ENCODE measurements around the gene BCL2A1. TPM values are rescaled to one million over a fixed set of nuclear protein-coding genes. Genes with fewer than 3 reads are reported as not detected.

The BCL2A1 gene
- total RNA-seq, 1 donor from 2014 or later, result not detected

- H3K4me3 Mint-ChIP-seq (ENCODE audit: unreplicated experiment), result no peak overlapping the region
- TF ChIP-seq CTCF (IDR thresholded peaks at IDR 0.05; ENCODE audit: partially characterized antibody, unreplicated experiment), result no peak
- H3K4me1 Mint-ChIP-seq (ENCODE audit: low read depth, unreplicated experiment), result no peaks in the 10 kb centered on the region
- H3K9me3 Mint-ChIP-seq (ENCODE audit: unreplicated experiment), result peaks cover 3% of the 10 kb centered on the region
- H3K27me3 Mint-ChIP-seq (ENCODE audit: unreplicated experiment), result peaks cover 2% of the 10 kb centered on the region
- DNase-seq, result no peak
- no peaks in the 10 kb centered on the region for H3K36me3 Mint-ChIP-seq (ENCODE audit: unreplicated experiment)
- no peak overlapping the region for H3K27ac Mint-ChIP-seq (ENCODE audit: unreplicated experiment)
Measured at GRCh38 chr15:79994615-79995014, 23.6 kb upstream of the BCL2A1 start.

DNA sequence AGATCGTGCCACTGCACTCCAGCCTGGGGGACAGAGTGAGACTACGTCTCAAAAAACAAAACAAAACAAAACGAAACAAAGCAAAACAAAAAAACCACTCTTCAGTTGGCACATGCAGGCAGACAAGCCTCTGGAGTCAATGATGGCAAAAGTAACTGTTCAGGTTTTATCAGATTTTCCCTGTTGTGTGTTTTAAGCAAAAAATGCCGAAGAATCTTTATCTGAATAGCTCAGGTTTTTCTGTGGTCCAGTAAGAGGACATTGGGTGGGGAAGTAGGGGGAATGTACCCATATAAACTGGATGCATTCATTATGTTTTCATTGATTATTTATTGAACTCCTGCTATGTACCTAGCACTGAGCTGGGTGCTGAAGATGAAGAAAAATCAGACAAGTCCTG lies 20.8 kb upstream of the BCL2A1 start:
- no peak overlapping the region for H3K27ac Mint-ChIP-seq (ENCODE audit: unreplicated experiment)
- H3K4me1 Mint-ChIP-seq (ENCODE audit: low read depth, unreplicated experiment), result no peaks in the 10 kb centered on the region
- H3K27me3 Mint-ChIP-seq (ENCODE audit: unreplicated experiment), result peaks cover 2% of the 10 kb centered on the region
- peaks cover 3% of the 10 kb centered on the region for H3K9me3 Mint-ChIP-seq (ENCODE audit: unreplicated experiment)
- DNase-seq, result no peak
- no peaks in the 10 kb centered on the region for H3K36me3 Mint-ChIP-seq (ENCODE audit: unreplicated experiment)
- H3K4me3 Mint-ChIP-seq (ENCODE audit: unreplicated experiment), result no peak overlapping the region
- TF ChIP-seq CTCF (IDR thresholded peaks at IDR 0.05; ENCODE audit: partially characterized antibody, unreplicated experiment), result no peak

DNA sequence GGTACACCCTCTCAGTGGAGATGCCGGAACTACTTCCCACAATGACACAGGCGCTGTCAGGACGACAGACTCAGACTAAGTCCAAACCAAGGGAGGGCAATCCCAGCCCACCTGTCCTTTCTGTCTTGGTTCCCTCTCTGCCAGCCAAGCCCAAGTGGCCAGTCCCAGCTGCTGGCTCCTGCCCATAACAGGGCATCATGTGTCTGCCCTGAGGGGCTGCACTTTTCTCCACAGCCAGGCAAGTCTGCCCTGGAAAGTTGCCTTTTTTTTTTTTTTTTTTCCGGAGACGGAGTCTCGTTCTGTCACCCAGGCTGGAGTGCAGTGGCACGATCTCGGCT lies 20.0 kb upstream of the BCL2A1 start:
- H3K27me3 Mint-ChIP-seq (ENCODE audit: unreplicated experiment), result peaks cover 2% of the 10 kb centered on the region

GRCh38 chr15:79990280-79990996 lies 19.4 kb upstream of the BCL2A1 start:
- no peak for DNase-seq
- H3K36me3 Mint-ChIP-seq (ENCODE audit: unreplicated experiment), result no peaks in the 10 kb centered on the region
- no peak overlapping the region for H3K27ac Mint-ChIP-seq (ENCODE audit: unreplicated experiment)
- TF ChIP-seq CTCF (IDR thresholded peaks at IDR 0.05; ENCODE audit: partially characterized antibody, unreplicated experiment), result no peak
- peaks cover 3% of the 10 kb centered on the region for H3K9me3 Mint-ChIP-seq (ENCODE audit: unreplicated experiment)
- no peaks in the 10 kb centered on the region for H3K4me1 Mint-ChIP-seq (ENCODE audit: low read depth, unreplicated experiment)
- H3K4me3 Mint-ChIP-seq (ENCODE audit: unreplicated experiment), result no peak overlapping the region
- H3K27me3 Mint-ChIP-seq (ENCODE audit: unreplicated experiment), result peaks cover 2% of the 10 kb centered on the region

More for the DNA sequence above, 20.0 kb upstream of the BCL2A1 start:
- peaks cover 3% of the 10 kb centered on the region for H3K9me3 Mint-ChIP-seq (ENCODE audit: unreplicated experiment)
- no peaks in the 10 kb centered on the region for H3K36me3 Mint-ChIP-seq (ENCODE audit: unreplicated experiment)
- H3K4me3 Mint-ChIP-seq (ENCODE audit: unreplicated experiment), result no peak overlapping the region
- no peak for DNase-seq
- no peaks in the 10 kb centered on the region for H3K4me1 Mint-ChIP-seq (ENCODE audit: low read depth, unreplicated experiment)
- TF ChIP-seq CTCF (IDR thresholded peaks at IDR 0.05; ENCODE audit: partially characterized antibody, unreplicated experiment), result no peak
- no peak overlapping the region for H3K27ac Mint-ChIP-seq (ENCODE audit: unreplicated experiment)

DNA sequence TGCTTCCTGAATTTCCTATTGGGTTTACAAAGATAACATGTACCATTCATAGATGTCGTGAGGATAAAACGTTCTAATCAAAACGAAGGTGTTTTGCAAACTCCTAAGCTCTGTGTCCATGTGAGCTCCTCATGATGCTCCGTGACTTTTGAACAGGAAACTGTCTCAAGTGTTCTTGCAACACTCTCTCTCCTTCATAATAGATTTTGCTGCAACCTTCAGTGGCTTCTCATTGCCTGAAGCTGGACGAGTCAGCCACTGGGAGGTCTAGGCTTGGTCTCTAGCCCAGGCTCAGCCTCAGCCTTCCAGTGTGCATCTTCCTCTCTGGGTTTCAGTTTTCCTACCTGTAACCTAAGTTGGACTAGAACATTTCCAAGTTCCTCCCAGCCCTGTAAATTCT lies 18.7 kb upstream of the BCL2A1 start:
- Mint-ChIP-seq H3K4me3 (ENCODE audit: unreplicated experiment) (no peak overlapping the region), H3K4me1 (ENCODE audit: low read depth, unreplicated experiment) (no peaks in the 10 kb centered on the region), H3K27me3 (ENCODE audit: unreplicated experiment) (peaks cover 2% of the 10 kb centered on the region), H3K27ac (ENCODE audit: unreplicated experiment) (no peak overlapping the region), H3K36me3 (ENCODE audit: unreplicated experiment) (no peaks in the 10 kb centered on the region), H3K9me3 (ENCODE audit: unreplicated experiment) (peaks cover 1% of the 10 kb centered on the region)
- no peak for TF ChIP-seq CTCF (IDR thresholded peaks at IDR 0.05; ENCODE audit: partially characterized antibody, unreplicated experiment)
- DNase-seq, result no peak
